Measurements from ENCODE around the gene ATP11A.

The ATP11A gene

GRCh38 chr13:112742583-112742982 lies 52.7 kb downstream of the ATP11A start:
- H4K20me1 ChIP-seq (ENCODE audit: insufficient read depth): no peaks in the 10 kb centered on the region
- no peak overlapping the region for H3K4me3 ChIP-seq (IDR thresholded peaks at IDR 0.05; ENCODE audit: insufficient read depth, low read depth, low read length)
- H3K4me2 ChIP-seq: no peak overlapping the region
- H3K9ac ChIP-seq: no peak overlapping the region
- no peaks in the 10 kb centered on the region for H3K27me3 ChIP-seq (ENCODE audit: insufficient read depth, low read depth)
- TF ChIP-seq, protein P1, sequence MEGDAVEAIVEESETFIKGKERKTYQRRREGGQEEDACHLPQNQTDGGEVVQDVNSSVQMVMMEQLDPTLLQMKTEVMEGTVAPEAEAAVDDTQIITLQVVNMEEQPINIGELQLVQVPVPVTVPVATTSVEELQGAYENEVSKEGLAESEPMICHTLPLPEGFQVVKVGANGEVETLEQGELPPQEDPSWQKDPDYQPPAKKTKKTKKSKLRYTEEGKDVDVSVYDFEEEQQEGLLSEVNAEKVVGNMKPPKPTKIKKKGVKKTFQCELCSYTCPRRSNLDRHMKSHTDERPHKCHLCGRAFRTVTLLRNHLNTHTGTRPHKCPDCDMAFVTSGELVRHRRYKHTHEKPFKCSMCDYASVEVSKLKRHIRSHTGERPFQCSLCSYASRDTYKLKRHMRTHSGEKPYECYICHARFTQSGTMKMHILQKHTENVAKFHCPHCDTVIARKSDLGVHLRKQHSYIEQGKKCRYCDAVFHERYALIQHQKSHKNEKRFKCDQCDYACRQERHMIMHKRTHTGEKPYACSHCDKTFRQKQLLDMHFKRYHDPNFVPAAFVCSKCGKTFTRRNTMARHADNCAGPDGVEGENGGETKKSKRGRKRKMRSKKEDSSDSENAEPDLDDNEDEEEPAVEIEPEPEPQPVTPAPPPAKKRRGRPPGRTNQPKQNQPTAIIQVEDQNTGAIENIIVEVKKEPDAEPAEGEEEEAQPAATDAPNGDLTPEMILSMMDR (conservative IDR thresholded peaks at IDR 0.05; ENCODE audit: low read depth, low read length): no peak
- H3K27ac ChIP-seq: no peak overlapping the region
- peaks cover 4% of the 10 kb centered on the region; the same call in 1 of the 2 replicates for H3K79me2 ChIP-seq (ENCODE audit: insufficient read depth, low read depth)
- H3K4me1 ChIP-seq (ENCODE audit: low read depth, poor library complexity, severe bottlenecking): no peaks in the 10 kb centered on the region
- H3K36me3 ChIP-seq (ENCODE audit: insufficient read depth): no peaks in the 10 kb centered on the region
- H2AFZ ChIP-seq (ENCODE audit: low read depth): no peak overlapping the region

DNA sequence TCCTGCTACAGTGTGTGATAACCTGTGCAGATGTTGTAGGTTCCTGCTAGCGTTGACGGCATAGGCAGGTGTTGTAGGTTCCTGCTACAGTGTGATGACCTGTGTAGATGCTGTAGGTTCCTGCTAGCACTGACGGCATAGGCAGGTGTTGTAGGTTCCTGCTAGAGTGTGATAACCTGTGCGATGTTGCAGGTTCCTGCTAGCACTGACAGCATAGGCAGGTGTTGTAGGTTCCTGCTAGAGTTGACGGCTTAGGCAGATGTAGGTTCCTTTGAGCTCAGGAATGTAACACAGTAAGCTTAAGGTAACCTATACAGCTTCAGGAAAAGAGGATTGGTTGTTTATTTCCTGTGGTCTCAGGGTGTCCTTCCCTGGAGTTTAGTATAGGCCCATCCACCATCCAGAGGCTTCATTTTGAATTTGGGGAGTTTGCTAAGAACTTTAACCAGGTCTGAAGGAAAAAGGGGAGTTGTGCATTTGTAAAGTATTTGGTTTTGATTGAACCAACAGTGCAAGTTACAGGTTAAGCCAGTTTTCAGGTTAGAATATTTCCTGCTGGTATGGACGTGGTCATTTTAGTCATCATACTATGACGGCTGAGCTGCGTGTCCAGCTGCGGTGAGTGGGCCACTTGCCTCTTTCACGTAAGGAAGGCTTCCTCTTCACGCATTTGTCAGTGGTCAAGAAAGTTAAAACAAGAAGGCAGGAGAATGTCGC lies 53.8 kb downstream of the ATP11A start:
- H3K79me2 ChIP-seq (ENCODE audit: insufficient read depth, low read depth): peaks cover 4% of the 10 kb centered on the region; the same call in 1 of the 2 replicates
- no peaks in the 10 kb centered on the region for H3K36me3 ChIP-seq (ENCODE audit: insufficient read depth)
- H3K27me3 ChIP-seq (ENCODE audit: insufficient read depth, low read depth): no peaks in the 10 kb centered on the region
- no peak overlapping the region for H3K9ac ChIP-seq
- H4K20me1 ChIP-seq (ENCODE audit: insufficient read depth): no peaks in the 10 kb centered on the region
- H3K4me1 ChIP-seq (ENCODE audit: low read depth, poor library complexity, severe bottlenecking): no peaks in the 10 kb centered on the region
- no peak overlapping the region for H3K27ac ChIP-seq
- TF ChIP-seq, protein P1 (conservative IDR thresholded peaks at IDR 0.05; ENCODE audit: low read depth, low read length): no peak
- no peak overlapping the region for H3K4me2 ChIP-seq
- no peak overlapping the region for H3K4me3 ChIP-seq (IDR thresholded peaks at IDR 0.05; ENCODE audit: insufficient read depth, low read depth, low read length)
- H2AFZ ChIP-seq (ENCODE audit: low read depth): no peak overlapping the region

DNA sequence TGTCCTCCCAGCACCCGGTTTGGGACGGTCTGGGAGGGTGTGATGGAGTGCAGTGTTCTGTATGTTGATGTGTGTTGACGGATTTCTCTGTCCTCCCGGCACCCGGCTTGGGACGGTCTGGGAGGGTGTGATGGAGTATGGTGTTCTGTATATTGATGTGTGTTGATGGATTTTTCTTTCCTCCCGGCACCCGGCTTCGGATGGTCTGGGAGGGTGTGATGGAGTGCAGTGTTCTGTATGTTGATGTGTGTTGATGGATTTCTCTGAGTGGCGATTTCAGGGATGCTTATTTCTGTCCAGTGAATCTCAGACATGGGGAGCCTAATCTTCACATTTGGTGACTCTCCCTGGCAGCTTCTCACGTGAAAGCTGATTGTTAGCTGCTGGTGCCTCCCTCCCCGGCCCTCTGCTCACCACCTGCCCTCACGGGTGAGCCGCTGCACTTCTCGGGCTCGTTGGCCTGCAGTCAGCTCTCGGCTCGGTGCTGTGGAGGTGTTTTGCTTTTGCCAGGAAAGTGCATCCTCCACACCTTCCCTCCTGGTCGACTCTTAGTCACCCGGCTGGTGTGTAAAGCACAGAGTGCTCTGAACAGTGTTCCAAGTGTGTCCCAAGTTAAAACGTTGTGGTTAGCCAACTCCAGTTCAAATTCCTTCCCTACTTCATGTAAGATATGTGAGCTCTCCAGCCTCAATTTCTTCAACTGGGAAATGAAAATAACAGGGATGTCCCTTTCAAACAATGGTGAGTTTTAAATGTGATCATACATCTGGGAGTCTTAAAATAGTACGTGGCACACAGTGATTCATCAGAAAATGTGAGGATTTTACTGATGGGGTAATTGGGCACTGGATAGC lies 54.6 kb downstream of the ATP11A start:
- no peak overlapping the region for H3K27ac ChIP-seq
- H3K79me2 ChIP-seq (ENCODE audit: insufficient read depth, low read depth): peaks cover 4% of the 10 kb centered on the region; the same call in 1 of the 2 replicates

GRCh38 chr13:112746044-112746443 lies 56.2 kb downstream of the ATP11A start:
- Histone ChIP-seq H3K4me2 (no peak overlapping the region), H3K27me3 (ENCODE audit: insufficient read depth, low read depth) (no peaks in the 10 kb centered on the region), H2AFZ (ENCODE audit: low read depth) (no peak overlapping the region), H3K9ac (no peak overlapping the region), H3K27ac (no peak overlapping the region), H3K36me3 (ENCODE audit: insufficient read depth) (no peaks in the 10 kb centered on the region), H3K4me1 (ENCODE audit: low read depth, poor library complexity, severe bottlenecking) (no peaks in the 10 kb centered on the region), H4K20me1 (ENCODE audit: insufficient read depth) (no peaks in the 10 kb centered on the region), H3K4me3 (IDR thresholded peaks at IDR 0.05; ENCODE audit: insufficient read depth, low read depth, low read length) (no peak overlapping the region), H3K79me2 (ENCODE audit: insufficient read depth, low read depth) (peaks cover 4% of the 10 kb centered on the region; the same call in 1 of the 2 replicates)
- TF ChIP-seq, protein P1 (conservative IDR thresholded peaks at IDR 0.05; ENCODE audit: low read depth, low read length): no peak

More for the DNA sequence above, 54.6 kb downstream of the ATP11A start:
- Histone ChIP-seq H3K27me3 (ENCODE audit: insufficient read depth, low read depth) (no peaks in the 10 kb centered on the region), H2AFZ (ENCODE audit: low read depth) (no peak overlapping the region), H3K9ac (no peak overlapping the region), H3K4me2 (no peak overlapping the region), H3K4me3 (IDR thresholded peaks at IDR 0.05; ENCODE audit: insufficient read depth, low read depth, low read length) (no peak overlapping the region), H3K4me1 (ENCODE audit: low read depth, poor library complexity, severe bottlenecking) (no peaks in the 10 kb centered on the region), H4K20me1 (ENCODE audit: insufficient read depth) (no peaks in the 10 kb centered on the region), H3K36me3 (ENCODE audit: insufficient read depth) (no peaks in the 10 kb centered on the region)
- TF ChIP-seq, protein P1 (conservative IDR thresholded peaks at IDR 0.05; ENCODE audit: low read depth, low read length): no peak
